Measurements from ENCODE around the gene RUNDC3A. TPM values are rescaled to one million over a fixed set of nuclear protein-coding genes. Genes with fewer than 3 reads are reported as not detected.

Gene RUNDC3A
- 5.9 TPM for total RNA-seq

DNA sequence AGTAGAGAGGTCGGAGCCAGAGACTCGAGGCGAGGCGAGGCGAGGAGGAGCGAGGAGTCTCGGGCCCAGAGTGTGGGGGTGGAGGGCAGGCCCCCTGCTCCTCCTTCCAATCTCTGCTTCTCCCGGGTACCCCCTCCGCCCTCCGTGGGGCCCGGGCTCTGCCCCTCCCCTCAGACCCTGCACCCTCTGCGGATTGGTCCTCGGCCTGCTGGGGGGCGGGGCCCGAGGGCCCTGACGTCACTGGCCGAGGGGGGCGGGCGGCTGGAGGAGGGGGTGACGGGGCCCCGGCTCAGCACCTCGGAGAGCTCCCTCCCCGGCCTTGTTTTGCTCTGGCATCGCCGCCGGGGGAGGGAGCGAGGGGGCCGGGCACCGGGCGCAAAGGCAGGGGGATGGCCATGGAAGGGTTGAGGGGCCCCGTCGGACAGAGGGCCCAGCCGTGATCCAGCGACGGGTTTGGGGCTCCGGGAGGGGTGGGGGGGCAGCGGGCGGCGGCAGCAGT, at the start of gene RUNDC3A:
TSS of gene RUNDC3A (plus strand) at position 282 of the 499 bp plus-strand sequence. CDS start 232 bp downstream, outside the sequence.
- DNase-seq = peak; percentile 96

GRCh38 chr17:44258811-44259351, 49.5 kb upstream of the RUNDC3A start:
- no peak for DNase-seq

DNA sequence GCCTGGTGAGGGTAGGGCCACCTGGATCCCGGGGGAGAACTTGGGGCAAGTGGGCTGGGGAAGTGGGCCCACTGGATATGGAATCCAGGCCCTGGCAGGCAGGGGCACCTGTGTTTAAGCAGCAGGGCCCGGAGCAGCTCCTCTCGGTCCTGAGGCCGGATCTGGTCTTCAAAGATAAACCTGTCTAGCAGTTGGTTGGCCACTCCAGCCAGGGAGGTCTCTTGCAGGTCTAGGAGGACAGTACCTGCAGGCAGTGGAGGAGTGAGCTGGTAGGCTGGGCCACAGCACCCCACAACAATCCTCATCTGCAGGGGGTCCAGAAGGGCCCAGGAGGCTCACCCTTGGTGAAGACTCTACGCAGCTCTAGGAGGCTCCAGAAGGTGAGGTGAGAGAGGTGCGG, 48.1 kb upstream of the RUNDC3A start:
- no peak for DNase-seq

GRCh38 chr17:44262654-44263225, 45.7 kb upstream of the RUNDC3A start:
- DNase-seq = no peak

GRCh38 chr17:44263345-44263902, 45.0 kb upstream of the RUNDC3A start:
- DNase-seq = no peak

- DNase-seq = peak; percentile 27
Observed at GRCh38 chr17:44266402-44267164, 41.8 kb upstream of the RUNDC3A start.

DNA sequence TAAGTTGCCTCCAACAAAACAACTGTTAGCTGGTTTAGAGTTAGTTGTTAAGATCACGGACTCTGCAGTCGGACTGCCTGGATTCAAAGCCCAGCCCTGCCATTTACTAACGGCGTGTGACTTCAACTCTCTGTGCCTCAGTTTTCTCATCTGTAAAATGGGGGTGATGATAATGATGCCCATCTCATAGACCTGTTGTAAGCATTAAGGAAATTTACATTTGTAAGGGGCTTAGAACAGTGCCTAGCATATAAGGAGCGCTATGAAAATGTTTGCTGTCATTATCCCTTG, 41.3 kb upstream of the RUNDC3A start:
- DNase-seq = no peak

DNA sequence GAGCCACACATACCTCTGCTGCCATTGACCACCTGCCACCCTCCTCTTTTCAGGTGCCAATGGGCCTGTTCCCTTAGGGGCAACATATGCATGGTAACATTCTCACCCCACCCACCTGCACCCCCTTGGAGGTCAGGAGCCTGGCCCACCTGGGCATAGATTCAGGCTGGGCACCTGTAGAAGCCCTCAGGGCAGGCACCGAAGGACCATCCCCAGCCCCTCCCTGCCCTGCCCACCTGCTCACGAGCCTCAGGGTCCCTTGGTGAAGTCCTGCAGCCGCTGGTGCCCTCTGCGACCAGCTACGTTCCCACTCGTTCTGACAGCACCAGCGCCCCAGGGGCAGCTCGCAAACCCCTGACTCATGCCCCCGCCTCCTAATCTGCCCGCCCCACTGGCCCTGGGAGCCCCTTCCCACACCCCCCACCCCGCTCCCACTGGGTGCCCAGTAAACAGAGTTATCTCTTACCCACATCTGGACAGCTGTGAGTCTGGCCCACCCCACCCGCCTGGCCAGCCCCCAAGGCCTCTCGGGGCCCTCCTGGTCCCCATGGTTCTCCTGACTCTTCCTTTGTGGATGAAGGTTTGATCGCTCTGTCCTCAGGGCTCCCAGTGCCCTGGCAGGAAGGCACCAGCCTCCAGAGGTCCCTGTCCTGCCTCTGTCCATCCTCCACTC, 40.4 kb upstream of the RUNDC3A start, which contains the start of gene SLC4A1:
TSS of gene SLC4A1 (minus strand) at position 318 of the 673 bp plus-strand sequence. CDS start 5,269 bp downstream, outside the sequence.
- no peak for DNase-seq

DNA sequence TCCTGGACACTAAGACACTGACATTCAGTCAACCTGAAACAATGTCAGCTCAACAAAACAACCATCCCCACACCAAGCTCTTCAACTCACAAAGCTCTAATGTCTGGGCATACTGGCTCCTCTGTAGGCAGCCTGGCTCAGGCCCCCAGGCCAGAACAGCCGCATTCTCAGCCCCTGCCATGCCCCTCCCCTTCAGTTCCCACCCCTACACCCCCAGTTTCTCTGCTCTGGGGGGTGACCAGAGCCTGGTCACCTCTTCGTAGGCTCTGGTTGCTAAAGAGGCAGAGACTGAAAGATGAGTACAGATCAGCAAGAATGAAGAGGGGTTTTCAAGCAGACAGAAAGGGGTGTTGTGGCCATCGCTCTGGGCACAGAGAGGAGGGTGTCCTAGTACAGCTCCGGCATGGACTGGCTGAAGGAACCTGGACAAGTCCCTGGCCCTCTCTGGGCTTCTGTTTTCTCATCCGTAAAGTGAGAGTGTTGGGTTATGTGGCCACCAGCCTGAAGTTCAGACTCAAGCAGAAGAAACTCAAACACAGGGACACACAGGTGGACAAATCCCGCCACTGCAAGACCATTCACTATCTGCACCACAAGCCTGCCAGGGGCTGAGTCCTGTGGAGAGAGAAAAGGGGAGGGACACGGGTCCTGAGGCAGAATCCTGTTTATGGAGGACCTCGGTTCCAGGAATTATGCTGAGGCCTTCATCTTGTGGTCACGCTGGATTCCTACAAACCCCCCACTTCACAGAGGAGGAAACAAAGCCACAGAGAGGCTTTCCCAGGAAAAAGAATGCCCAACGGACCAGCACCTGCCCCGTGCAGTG, 39.5 kb upstream of the RUNDC3A start:
- DNase-seq = no peak

DNA sequence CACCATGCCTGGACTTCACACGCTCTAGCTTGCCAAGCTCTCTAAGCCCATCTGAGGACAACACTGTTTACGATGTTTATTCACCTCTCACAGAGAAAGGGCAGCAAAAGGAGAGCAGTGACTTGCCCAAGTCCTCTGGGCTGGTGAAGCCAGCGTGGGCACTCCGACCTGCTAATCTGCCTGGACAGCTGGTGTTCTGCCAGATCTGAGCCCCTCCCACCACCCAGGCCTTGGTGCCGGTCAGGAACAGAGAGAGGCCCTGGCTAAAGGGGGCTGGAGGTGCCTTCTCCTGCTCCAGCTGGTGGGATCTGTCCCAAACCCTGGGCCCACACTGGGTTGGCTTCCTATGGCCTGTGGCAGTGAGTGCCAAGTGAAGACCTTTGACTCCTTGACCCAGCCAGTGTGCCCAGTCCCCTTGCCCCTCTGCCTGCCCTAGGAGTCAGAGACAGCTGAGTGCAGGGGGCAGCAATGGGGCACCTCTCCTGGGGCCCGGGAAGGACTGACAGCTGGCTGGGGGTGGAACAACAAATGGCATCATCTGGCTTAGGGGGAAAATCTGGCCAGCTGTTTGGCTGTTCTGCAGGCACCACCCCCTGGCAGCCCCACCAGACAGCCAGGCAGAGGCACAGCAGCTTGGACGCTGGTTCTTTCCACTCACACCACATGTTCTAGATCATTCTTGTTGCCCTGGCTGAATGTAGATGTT, 38.7 kb upstream of the RUNDC3A start:
- DNase-seq = peak; percentile 94

DNA sequence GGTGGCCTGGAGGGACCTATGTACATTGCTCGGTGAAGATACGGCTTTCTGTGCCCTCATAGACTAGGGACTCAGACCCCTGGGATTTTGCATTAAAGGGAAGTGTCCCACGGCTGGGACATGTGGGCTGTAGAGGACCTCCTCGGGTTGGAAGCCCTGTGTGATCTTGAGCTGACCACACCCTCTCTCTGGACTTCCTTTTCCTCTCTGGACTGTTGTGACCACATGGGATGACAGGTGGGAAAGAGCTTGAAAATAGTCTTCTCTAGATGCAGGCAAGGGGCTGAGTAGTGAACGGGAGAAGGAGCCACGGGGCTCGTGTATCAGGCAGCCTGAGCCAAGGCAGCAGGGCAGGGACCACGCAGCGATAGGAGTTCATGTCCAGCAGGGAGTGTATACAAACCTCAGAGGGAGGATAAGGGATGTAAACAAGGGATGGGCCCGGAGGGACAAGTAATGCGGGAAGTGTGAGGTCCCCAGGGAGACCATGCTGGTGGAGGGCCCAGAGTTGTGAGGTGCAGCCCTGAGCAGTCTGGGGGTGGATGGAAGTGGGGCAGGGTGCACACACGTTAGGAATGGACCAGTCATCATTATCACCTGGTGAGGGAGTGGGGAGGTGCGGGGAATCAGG, 36.0 kb upstream of the RUNDC3A start:
- DNase-seq = peak; percentile 14

DNA sequence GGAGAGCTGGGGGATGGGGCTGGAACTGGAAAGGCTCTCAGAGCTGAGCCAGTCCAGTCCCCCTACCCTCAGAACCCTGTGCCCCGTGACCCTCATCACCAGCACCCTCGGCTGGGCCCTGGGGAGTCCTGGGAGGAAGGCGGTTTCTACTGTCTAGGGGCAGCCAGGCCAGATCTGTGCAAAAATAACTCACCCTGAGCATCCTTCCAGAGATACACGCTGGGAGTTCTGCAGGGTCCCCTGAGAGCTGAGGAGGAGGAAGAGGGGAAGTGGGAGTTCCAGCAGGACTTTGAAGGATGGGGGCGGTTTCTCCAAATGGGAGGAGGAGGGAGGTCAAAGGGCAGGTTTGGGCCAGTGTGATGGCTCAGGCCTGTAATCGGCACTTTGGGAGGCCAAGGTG, 35.4 kb upstream of the RUNDC3A start:
- no peak for DNase-seq

DNA sequence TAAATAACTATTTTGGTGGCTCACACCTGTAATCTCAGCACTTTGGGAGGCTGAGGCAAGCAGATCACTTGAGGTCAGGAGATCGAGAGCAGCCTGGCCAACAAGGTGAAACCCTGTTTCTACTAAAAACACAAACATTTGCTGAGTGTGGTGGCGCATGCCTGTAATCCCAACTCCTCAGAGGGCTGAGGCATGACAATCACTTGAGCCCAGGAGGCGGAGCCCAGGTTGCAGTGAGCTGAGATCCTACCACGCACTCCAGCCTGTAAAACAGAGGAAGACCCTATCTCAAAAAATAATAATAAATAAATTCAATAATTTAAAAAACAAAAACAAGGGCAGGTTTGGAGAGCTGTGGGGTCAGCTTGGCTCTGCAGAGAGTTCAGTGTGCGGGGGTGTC, 34.8 kb upstream of the RUNDC3A start:
- DNase-seq = no peak

- no peak for DNase-seq
Observed at GRCh38 chr17:44277976-44278375, 30.4 kb upstream of the RUNDC3A start.

DNA sequence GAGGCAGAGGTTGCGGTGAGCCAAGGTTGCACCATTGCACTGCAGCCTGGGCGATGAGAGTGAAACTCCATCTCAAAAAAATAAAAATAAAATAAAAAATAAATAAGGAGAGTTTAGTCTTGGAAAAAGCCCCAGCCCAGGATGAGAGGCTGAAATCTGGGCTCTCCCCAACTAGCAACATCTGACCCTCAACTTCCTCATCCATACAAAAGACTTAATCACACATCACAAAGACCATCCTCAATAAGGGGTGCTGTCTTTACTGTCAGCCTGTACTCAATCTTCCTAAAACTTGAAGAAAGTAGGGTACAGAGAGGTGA, 29.1 kb upstream of the RUNDC3A start:
- DNase-seq = no peak

DNA sequence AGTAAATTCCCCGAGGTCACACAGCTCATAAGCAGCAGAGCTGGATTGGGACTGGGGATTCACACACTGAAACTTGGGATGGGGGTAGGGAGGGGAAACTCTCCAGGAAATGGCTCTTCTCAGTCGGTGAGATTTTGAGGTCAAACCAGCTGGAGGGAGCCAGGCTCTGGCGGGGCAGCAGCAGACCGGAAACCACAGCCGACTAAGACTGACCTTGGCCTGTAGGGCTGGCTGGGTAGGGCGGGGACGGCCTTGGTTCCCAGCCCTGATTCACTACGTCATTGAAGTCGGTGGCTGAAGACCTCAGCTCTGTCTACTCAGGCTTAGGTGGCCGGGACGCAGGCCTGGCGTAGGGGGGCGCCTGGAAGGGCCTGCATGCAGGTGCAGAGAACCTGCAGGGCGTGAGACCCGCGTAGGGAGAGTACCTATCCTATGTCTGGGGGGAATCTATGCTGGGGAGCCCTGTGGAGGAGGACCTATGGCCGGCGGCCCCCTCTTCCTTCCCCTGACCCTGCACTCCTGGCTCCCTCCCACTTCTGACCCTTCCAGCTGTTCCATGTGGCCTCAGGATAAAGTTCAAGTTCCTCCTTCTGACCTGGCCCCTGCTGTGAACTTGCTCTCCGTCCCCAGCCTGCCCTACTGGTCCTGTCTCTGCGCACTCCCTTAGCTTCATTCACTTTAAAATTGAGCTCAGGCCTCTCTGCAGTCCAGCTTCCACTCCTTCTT, 28.6 kb upstream of the RUNDC3A start:
- DNase-seq = peak; percentile 25

GRCh38 chr17:44280392-44280937, 27.9 kb upstream of the RUNDC3A start:
- no peak for DNase-seq

DNA sequence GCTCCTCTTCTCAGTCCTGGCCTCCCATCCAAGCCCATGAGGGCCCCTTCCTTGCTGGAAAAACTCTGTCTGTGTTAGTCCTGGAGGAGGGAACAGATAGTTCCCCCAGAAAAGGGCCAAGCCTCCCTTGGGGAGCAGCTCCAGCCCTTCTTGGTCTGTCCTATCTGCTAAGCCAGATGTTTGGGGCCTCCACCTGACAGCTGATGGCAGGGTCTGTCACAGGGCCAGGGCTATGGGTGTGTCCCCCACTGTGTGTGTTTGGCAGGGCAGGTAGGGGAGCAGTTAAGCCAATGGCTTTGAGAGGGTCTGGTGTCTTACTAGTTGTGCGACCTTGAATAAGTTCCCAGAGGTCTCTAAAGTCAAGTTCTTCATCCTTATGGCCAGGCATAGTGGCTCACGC, 26.8 kb upstream of the RUNDC3A start:
- no peak for DNase-seq

DNA sequence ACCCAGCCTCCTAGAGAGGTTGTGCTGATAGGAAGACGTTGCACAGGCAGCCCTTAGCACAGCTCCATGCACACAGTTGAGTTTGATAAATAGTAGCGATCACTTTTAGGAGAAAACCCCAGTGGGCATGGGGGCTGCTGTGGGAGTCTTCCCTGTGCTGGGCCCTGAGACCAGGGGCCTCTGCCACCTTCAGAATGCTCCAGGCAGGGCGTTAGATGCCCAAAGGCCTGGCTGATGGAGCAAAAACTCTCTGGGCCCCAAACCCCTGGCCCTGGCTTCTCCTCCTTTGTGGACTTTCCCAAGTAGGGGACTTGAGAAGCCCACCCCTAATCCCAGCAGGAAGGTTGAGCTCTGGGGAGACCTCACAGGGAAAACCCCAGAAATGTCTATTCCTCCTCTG, 26.1 kb upstream of the RUNDC3A start:
- no peak for DNase-seq
